ENCODE data around the gene RAD51AP1.

DNA sequence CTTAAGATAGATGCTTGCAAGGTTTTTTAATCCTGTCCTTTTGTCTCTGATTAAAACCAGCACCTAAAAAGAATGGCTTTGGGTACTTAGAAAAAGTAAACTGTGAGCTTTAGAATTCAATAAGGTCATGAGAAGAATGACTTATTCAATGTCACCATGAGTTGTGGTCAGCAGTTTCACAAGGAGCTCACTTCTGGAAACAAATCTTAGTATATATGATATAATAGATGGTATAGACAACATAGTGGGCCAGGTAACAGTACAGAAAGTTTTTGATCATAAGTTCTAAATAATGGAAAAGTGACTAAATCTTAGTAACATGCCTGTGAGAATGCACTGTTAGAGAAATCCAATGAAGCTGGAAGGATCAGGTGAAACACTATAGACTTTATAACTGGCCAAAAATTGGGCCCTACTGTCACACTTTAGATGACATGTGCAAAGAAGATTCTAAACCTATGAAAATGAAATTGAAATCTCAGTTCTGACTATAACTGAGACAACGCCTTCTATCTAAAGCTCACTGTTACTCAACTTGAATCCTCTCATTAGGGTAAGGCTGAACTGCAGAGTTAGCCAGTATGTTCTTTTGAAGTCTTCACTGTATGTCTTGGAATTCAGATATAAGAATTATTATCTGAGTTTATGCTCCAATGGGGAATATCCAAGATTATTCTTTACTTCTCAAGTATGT lies 42.4 kb upstream of the RAD51AP1 start:
- TF ChIP-seq POLR2A (IDR thresholded peaks at IDR 0.05) (no peak), CTCF (IDR thresholded peaks at IDR 0.05) (no peak)

Data from gastroesophageal sphincter (tissue), 3 donors.